ENCODE data around the gene VPS8.
"Not testable (repeated sequence)": the region's sequence is repeated elsewhere in the genome, so short reads cannot be mapped to it uniquely, and the experiment has no call there.

DNA sequence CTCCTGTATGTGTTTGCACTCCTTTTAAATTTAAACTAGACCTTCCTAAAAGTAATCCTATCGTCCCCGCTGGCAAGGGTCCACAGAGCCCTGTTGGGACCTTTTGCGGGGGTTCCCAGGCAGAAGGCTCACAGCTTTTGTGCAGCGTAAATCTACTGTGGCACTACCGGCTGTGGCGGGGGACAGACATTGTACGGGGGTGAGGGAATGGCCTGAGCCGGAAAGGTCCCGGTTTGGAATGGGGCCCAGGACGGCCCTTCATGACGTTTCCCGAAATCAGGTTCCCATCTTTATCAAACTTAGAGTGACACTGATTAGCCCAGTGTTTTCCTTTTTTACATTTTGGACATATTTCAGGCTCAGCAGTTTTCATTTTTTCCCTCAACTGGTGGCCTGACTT, 205.6 kb downstream of the VPS8 start:
- TF ChIP-seq, protein P1, sequence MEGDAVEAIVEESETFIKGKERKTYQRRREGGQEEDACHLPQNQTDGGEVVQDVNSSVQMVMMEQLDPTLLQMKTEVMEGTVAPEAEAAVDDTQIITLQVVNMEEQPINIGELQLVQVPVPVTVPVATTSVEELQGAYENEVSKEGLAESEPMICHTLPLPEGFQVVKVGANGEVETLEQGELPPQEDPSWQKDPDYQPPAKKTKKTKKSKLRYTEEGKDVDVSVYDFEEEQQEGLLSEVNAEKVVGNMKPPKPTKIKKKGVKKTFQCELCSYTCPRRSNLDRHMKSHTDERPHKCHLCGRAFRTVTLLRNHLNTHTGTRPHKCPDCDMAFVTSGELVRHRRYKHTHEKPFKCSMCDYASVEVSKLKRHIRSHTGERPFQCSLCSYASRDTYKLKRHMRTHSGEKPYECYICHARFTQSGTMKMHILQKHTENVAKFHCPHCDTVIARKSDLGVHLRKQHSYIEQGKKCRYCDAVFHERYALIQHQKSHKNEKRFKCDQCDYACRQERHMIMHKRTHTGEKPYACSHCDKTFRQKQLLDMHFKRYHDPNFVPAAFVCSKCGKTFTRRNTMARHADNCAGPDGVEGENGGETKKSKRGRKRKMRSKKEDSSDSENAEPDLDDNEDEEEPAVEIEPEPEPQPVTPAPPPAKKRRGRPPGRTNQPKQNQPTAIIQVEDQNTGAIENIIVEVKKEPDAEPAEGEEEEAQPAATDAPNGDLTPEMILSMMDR (IDR thresholded peaks at IDR 0.05): not testable (repeated sequence)
- not testable (repeated sequence) for TF ChIP-seq POLR2A (IDR thresholded peaks at IDR 0.05)

Data from heart left ventricle (tissue), 13 donors.